HepG2 (cell line): ENCODE results near the gene ELF1. TPM values are rescaled to one million over a fixed set of nuclear protein-coding genes. Genes with fewer than 3 reads are reported as not detected.

Experiments used
- BORCS8-MEF2B ChIP-seq: sonication (generic); formaldehyde crosslinking; IDR thresholded peaks from 2 replicates; pipeline ENCODE4 v1.8.0; 2022; ENCODE audit warnings: mild to moderate bottlenecking, missing genetic modification reagents
- FOXA1 ChIP-seq, 2 experiments: fragments of 450-650 bp in 1 of 2; sonication (generic) in 1 of 2; formaldehyde crosslinking in 1 of 2; IDR thresholded peaks; 2 replicates each; pipeline versions ENCODE4 v1.4.0 to v1.6.1; 2016 to 2020; ENCODE audit warnings: missing genetic modification reagents in 1 of 2
- FOXP1 ChIP-seq, 2 experiments: fragments of 450-650 bp in 1 of 2; IDR thresholded peaks; 2 replicates each; pipeline ENCODE4 v1.6.1; 2017 to 2018; ENCODE audit warnings: antibody characterized with exemption in 1 of 2
- GATAD1 ChIP-seq: IDR thresholded peaks from 2 replicates; pipeline ENCODE4 v1.6.1; 2016; ENCODE audit warnings: missing genetic modification reagents, missing compliant biosample characterization
- HNF1A ChIP-seq, 2 experiments: sonication (generic) in 1 of 2; formaldehyde crosslinking in 1 of 2; IDR thresholded peaks; 2 replicates each; pipeline versions ENCODE4 v1.4.0 to v1.6.1; 2016 to 2020; ENCODE audit warnings: borderline replicate concordance in 1 of 2, low read depth in 1 of 2, mild to moderate bottlenecking in 1 of 2, missing genetic modification reagents in 1 of 2
- RFXAP ChIP-seq: sonication (generic); formaldehyde crosslinking; IDR thresholded peaks from 2 replicates; pipeline ENCODE4 v1.4.0; 2020; ENCODE audit warnings: missing genetic modification reagents, borderline replicate concordance
- SALL2 ChIP-seq: sonication (generic); formaldehyde crosslinking; IDR thresholded peaks from 2 replicates; pipeline ENCODE4 v1.8.1; 2023; ENCODE audit warnings: mild to moderate bottlenecking, missing genetic modification reagents, inconsistent platforms
- SIX1 ChIP-seq: sonication (generic); formaldehyde crosslinking; IDR thresholded peaks from 2 replicates; pipeline ENCODE4 v1.4.0; 2020; ENCODE audit warnings: missing genetic modification reagents, borderline replicate concordance
- SOX5 ChIP-seq: IDR thresholded peaks from 2 replicates; pipeline ENCODE4 v1.6.1; 2016; ENCODE audit warnings: borderline replicate concordance
- ZSCAN21 ChIP-seq: sonication (generic); formaldehyde crosslinking; IDR thresholded peaks from 2 replicates; pipeline ENCODE4 v1.8.0; 2022; ENCODE audit warnings: mild to moderate bottlenecking, missing genetic modification reagents, moderate library complexity, borderline replicate concordance
- polyA plus RNA-seq, 8 experiments: library from polyadenylated mRNA; depleted of rRNA in 3 of 8; stranded (reverse) in 7 of 8; unstranded in 1 of 8; fragments of >200 nt; fragmentation: Illumina TruSeq in 4 of 8; extraction: Trizol in 4 of 8; gene quantifications; 2 replicates each; pipeline versions ENCODE4 v1.2.1 to v1.2.3, GENCODE V29; 2011 to 2016; ENCODE audit warnings: low read depth in 4 of 8, missing spikeins in 1 of 8, mixed read lengths in 1 of 8; ENCODE audit not compliant: insufficient read depth in 1 of 8
- total RNA-seq, 5 experiments: library from RNA; depleted of rRNA; stranded (reverse); fragments of >200 nt; fragmentation: Illumina TruSeq; extraction: Trizol; gene quantifications; 2 replicates each; pipeline ENCODE4 v1.2.3, GENCODE V29; 2016; ENCODE audit warnings: low read depth in 1 of 5
- TF ChIP-seq, protein P1 (sequence below): IDR thresholded peaks from 2 replicates; pipeline ENCODE4 v1.6.1; 2018; ENCODE audit warnings: missing genetic modification reagents
- TF ChIP-seq, protein P2 (sequence below): IDR thresholded peaks from 2 replicates; pipeline ENCODE4 v1.4.0; 2020; ENCODE audit warnings: mild to moderate bottlenecking, missing genetic modification reagents
- TF ChIP-seq, protein P3 (sequence below): sonication (generic); formaldehyde crosslinking; IDR thresholded peaks from 2 replicates; pipeline ENCODE4 v1.4.0; 2020; ENCODE audit warnings: missing genetic modification reagents

ELF1 gene
- total and polyA plus RNA-seq, 2 of the 13 experiments (the other 11 are each of a cell fraction or from before 2014, with no cell fraction given) = 24.6 to 71.5 TPM

DNA sequence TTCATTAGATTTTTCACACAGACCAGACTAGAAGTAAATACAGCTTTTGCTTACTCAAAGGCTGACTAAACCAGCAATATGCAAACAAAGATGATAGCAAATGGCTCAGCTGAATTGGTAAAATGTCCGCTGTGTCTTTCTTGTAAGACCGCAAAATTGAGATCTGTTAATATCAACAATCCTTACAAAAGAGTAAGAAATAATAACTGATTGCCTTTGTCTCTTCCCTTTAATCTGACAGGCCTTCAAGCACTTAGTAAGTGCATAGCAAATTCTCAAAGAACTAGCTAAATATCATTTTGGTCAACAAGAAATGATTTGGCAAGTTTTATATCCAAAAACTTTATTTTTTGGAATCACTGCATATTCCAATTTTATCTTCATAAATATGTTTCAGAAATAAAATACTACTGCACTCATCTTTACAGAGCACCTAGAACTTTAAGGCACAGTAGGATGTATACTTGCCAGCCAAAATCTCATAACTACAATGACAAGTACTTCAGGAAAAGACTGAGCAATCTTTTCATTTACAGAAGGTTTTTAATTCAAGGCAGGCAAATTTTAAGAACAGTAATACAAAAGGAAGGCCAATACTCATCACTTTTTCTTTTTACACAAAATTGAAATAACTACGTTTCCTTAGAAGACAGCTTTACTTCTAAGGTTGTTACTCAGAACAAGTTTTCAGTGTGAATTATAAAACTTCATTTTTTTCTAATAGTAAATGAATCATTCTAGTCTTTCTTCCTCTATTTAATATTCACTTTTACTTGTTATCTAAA lies 1.1 kb downstream of the ELF1 start (continued):
- TF ChIP-seq, protein P1, sequence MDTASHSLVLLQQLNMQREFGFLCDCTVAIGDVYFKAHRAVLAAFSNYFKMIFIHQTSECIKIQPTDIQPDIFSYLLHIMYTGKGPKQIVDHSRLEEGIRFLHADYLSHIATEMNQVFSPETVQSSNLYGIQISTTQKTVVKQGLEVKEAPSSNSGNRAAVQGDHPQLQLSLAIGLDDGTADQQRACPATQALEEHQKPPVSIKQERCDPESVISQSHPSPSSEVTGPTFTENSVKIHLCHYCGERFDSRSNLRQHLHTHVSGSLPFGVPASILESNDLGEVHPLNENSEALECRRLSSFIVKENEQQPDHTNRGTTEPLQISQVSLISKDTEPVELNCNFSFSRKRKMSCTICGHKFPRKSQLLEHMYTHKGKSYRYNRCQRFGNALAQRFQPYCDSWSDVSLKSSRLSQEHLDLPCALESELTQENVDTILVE = no peak
- TF ChIP-seq BORCS8-MEF2B (CRISPR knock-in tag) = no peak
- TF ChIP-seq FOXP1 (IDR thresholded peaks at IDR 0.05) = no peak
- peak; percentile 58; the same call in 1 of the 2 replicates for TF ChIP-seq FOXP1 (CRISPR knock-in tag; IDR thresholded peaks at IDR 0.05)
- TF ChIP-seq SOX5 (CRISPR knock-in tag) = peak; percentile 13; the same call in 1 of the 2 replicates
- no peak for TF ChIP-seq ZSCAN21 (CRISPR knock-in tag)
- no peak for TF ChIP-seq SIX1
- TF ChIP-seq, protein P2, sequence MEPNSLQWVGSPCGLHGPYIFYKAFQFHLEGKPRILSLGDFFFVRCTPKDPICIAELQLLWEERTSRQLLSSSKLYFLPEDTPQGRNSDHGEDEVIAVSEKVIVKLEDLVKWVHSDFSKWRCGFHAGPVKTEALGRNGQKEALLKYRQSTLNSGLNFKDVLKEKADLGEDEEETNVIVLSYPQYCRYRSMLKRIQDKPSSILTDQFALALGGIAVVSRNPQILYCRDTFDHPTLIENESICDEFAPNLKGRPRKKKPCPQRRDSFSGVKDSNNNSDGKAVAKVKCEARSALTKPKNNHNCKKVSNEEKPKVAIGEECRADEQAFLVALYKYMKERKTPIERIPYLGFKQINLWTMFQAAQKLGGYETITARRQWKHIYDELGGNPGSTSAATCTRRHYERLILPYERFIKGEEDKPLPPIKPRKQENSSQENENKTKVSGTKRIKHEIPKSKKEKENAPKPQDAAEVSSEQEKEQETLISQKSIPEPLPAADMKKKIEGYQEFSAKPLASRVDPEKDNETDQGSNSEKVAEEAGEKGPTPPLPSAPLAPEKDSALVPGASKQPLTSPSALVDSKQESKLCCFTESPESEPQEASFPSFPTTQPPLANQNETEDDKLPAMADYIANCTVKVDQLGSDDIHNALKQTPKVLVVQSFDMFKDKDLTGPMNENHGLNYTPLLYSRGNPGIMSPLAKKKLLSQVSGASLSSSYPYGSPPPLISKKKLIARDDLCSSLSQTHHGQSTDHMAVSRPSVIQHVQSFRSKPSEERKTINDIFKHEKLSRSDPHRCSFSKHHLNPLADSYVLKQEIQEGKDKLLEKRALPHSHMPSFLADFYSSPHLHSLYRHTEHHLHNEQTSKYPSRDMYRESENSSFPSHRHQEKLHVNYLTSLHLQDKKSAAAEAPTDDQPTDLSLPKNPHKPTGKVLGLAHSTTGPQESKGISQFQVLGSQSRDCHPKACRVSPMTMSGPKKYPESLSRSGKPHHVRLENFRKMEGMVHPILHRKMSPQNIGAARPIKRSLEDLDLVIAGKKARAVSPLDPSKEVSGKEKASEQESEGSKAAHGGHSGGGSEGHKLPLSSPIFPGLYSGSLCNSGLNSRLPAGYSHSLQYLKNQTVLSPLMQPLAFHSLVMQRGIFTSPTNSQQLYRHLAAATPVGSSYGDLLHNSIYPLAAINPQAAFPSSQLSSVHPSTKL (CRISPR knock-in tag) = peak; percentile 70
- no peak for TF ChIP-seq GATAD1 (CRISPR knock-in tag)
- TF ChIP-seq FOXA1 (IDR thresholded peaks at IDR 0.05) = peak; percentile 21; the same call in 1 of the 2 replicates
- TF ChIP-seq FOXA1 (CRISPR knock-in tag; IDR thresholded peaks at IDR 0.05) = peak; percentile 58
- TF ChIP-seq, protein P3, sequence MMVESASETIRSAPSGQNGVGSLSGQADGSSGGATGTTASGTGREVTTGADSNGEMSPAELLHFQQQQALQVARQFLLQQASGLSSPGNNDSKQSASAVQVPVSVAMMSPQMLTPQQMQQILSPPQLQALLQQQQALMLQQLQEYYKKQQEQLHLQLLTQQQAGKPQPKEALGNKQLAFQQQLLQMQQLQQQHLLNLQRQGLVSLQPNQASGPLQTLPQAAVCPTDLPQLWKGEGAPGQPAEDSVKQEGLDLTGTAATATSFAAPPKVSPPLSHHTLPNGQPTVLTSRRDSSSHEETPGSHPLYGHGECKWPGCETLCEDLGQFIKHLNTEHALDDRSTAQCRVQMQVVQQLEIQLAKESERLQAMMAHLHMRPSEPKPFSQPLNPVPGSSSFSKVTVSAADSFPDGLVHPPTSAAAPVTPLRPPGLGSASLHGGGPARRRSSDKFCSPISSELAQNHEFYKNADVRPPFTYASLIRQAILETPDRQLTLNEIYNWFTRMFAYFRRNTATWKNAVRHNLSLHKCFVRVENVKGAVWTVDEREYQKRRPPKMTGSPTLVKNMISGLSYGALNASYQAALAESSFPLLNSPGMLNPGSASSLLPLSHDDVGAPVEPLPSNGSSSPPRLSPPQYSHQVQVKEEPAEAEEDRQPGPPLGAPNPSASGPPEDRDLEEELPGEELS (CRISPR knock-in tag) = peak; percentile 45; the same call in 1 of the 2 replicates
- TF ChIP-seq SALL2 (CRISPR knock-in tag) = no peak
- no peak for TF ChIP-seq RFXAP
- 0 out of 2 replicates have a peak, but pooled peaks have one; percentile 18 for TF ChIP-seq HNF1A (IDR thresholded peaks at IDR 0.05; ENCODE audit: low read depth)
- TF ChIP-seq HNF1A (CRISPR knock-in tag; IDR thresholded peaks at IDR 0.05; ENCODE audit: borderline replicate concordance) = no peak
